IPS DF 19.7 (cell line): ENCODE measurements around the gene PBOV1.

ENCODE experiments used
- DNase-seq: peaks from one replicate; pipeline ENCODE4 v3.0.0-alpha.2; 2013; ENCODE audit warnings: low read depth, low spot score

The PBOV1 gene

GRCh38 chr6:138205437-138206094, 12.7 kb downstream of the PBOV1 start:
- no peak for DNase-seq

- no peak for DNase-seq
Measured at GRCh38 chr6:138204792-138205384, 13.4 kb downstream of the PBOV1 start.

- DNase-seq, result no peak
Measured at GRCh38 chr6:138204303-138204702, 14.0 kb downstream of the PBOV1 start.

GRCh38 chr6:138203315-138203714, 15.0 kb downstream of the PBOV1 start:
- DNase-seq, result no peak

- no peak for DNase-seq
Measured at GRCh38 chr6:138201836-138202235, 16.5 kb downstream of the PBOV1 start.

- DNase-seq, result no peak
Measured at GRCh38 chr6:138198430-138199091, 19.7 kb downstream of the PBOV1 start.

GRCh38 chr6:138197570-138197969, 20.7 kb downstream of the PBOV1 start:
- DNase-seq, result no peak

- no peak for DNase-seq
Measured at GRCh38 chr6:138196122-138196738, 22.1 kb downstream of the PBOV1 start.

GRCh38 chr6:138194287-138194686, 24.0 kb downstream of the PBOV1 start:
- DNase-seq, result no peak

GRCh38 chr6:138188278-138188941, 29.9 kb downstream of the PBOV1 start:
- no peak for DNase-seq

- DNase-seq, result no peak
Measured at GRCh38 chr6:138187156-138187555, 31.1 kb downstream of the PBOV1 start.

- no peak for DNase-seq
Measured at GRCh38 chr6:138184230-138184629, 34.1 kb downstream of the PBOV1 start.

GRCh38 chr6:138183790-138184134, 34.5 kb downstream of the PBOV1 start:
- DNase-seq, result no peak

GRCh38 chr6:138182939-138183789, 35.1 kb downstream of the PBOV1 start:
- no peak for DNase-seq

GRCh38 chr6:138176652-138177232, 41.5 kb downstream of the PBOV1 start:
- no peak for DNase-seq

- no peak for DNase-seq
Measured at GRCh38 chr6:138175596-138175995, 42.7 kb downstream of the PBOV1 start.
